Neural cell (in vitro differentiated cells): Measurements from ENCODE around the gene MXRA8. TPM values are rescaled to one million over a fixed set of nuclear protein-coding genes. Genes with fewer than 3 reads are reported as not detected.
"Not testable (repeated sequence)": the region's sequence is repeated elsewhere in the genome, so short reads cannot be mapped to it uniquely, and the experiment has no call there.

Experiments
- H2AFZ ChIP-seq: fragments of 200-600, 300-800 bp; sonication (generic), shearing (Covaris generic); 2 replicates; pipeline ENCODE4 v1.6.0; 2014; ENCODE audit warnings: low read depth, mild to moderate bottlenecking, antibody characterized with exemption, low read length, moderate library complexity
- H3F3A ChIP-seq: fragments of 200-600 bp; shearing (Covaris generic); 2 replicates; pipeline ENCODE4 v1.6.1; 2016; ENCODE audit warnings: mild to moderate bottlenecking, moderate library complexity, mixed read lengths, antibody characterized with exemption, low read length; ENCODE audit not compliant: insufficient read depth, poor library complexity, severe bottlenecking
- H3K27ac ChIP-seq: fragments of 200-600, 300-800 bp; sonication (generic), shearing (Covaris generic); 2 replicates; pipeline ENCODE4 v1.5.1; 2014; ENCODE audit warnings: mild to moderate bottlenecking, low read length, moderate library complexity
- H3K27me3 ChIP-seq: fragments of 300-800, 200-600 bp; sonication (generic), shearing (Covaris generic); 2 replicates; pipeline ENCODE4 v1.6.0; 2014; ENCODE audit warnings: mild to moderate bottlenecking, low read depth, low read length, moderate library complexity; ENCODE audit not compliant: insufficient read depth
- H3K36me3 ChIP-seq: fragments of 300-800, 200-600 bp; sonication (generic), shearing (Covaris generic); 2 replicates; pipeline ENCODE4 v1.5.1; 2014; ENCODE audit warnings: mild to moderate bottlenecking, antibody characterized with exemption, low read length, moderate library complexity; ENCODE audit not compliant: insufficient read depth
- H3K4me2 ChIP-seq: fragments of 300-800, 200-600 bp; sonication (generic), shearing (Covaris generic); 2 replicates; pipeline ENCODE4 v1.6.0; 2014; ENCODE audit warnings: mild to moderate bottlenecking, low read length
- H3K4me3 ChIP-seq: fragments of 300-800, 200-600 bp; sonication (generic), shearing (Covaris generic); 2 replicates; pipeline ENCODE4 v1.5.1; 2014; ENCODE audit warnings: mild to moderate bottlenecking, low read length, moderate library complexity
- H3K79me2 ChIP-seq: fragments of 200-600 bp; shearing (Covaris generic); replicated peaks from 2 replicates; pipeline ENCODE4 v1.6.0; 2014; ENCODE audit warnings: mild to moderate bottlenecking, low read length, moderate library complexity; ENCODE audit not compliant: insufficient read depth
- H3K9ac ChIP-seq: fragments of 300-800, 200-600 bp; sonication (generic), shearing (Covaris generic); 2 replicates; pipeline ENCODE4 v1.6.1; 2016; ENCODE audit warnings: mild to moderate bottlenecking, low read length, mixed read lengths
- H3K9me2 ChIP-seq: fragments of 200-600 bp; shearing (Covaris generic); 2 replicates; pipeline ENCODE4 v1.6.1; 2016; ENCODE audit warnings: mild to moderate bottlenecking, low read length, mixed read lengths; ENCODE audit not compliant: insufficient read depth
- H3K9me3 ChIP-seq: fragments of 200-600, 300-800 bp; sonication (generic), shearing (Covaris generic); 2 replicates; pipeline ENCODE4 v1.6.1; 2016; ENCODE audit warnings: mild to moderate bottlenecking, mixed run types, low read length, moderate library complexity, mixed read lengths
- H4K20me1 ChIP-seq: fragments of 200-600 bp; shearing (Covaris generic); 2 replicates; pipeline ENCODE4 v1.6.1; 2016; ENCODE audit warnings: mild to moderate bottlenecking, mixed run types; ENCODE audit not compliant: insufficient read depth
- EP300 ChIP-seq: fragments of 450-650 bp; conservative IDR thresholded peaks from 2 replicates; pipeline ENCODE4 v1.6.1; 2014; ENCODE audit warnings: antibody characterized with exemption, mild to moderate bottlenecking, moderate library complexity; ENCODE audit not compliant: poor library complexity, severe bottlenecking
- EZH2 ChIP-seq: fragments of 200-600, 300-800 bp; shearing (Covaris generic), sonication (generic); IDR thresholded peaks from 2 replicates; pipeline ENCODE4 v1.6.1; 2014; ENCODE audit warnings: antibody characterized with exemption, low read length, borderline replicate concordance, mild to moderate bottlenecking; ENCODE audit not compliant: insufficient read depth, poor library complexity, severe bottlenecking
- MXI1 ChIP-seq: fragments of 450-650 bp; conservative IDR thresholded peaks from 2 replicates; pipeline ENCODE4 v1.6.1; 2014; ENCODE audit warnings: antibody characterized with exemption, mild to moderate bottlenecking; ENCODE audit not compliant: poor library complexity, severe bottlenecking
- POLR2AphosphoS5 ChIP-seq: IDR thresholded peaks from 2 replicates; pipeline ENCODE4 v1.6.1; 2012
- RAD21 ChIP-seq: fragments of 450-650 bp; conservative IDR thresholded peaks from 2 replicates; pipeline ENCODE4 v1.6.1; 2014; ENCODE audit warnings: antibody characterized with exemption, mild to moderate bottlenecking, moderate library complexity
- SMC3 ChIP-seq: fragments of 450-650 bp; conservative IDR thresholded peaks from 2 replicates; pipeline ENCODE4 v1.6.1; 2014; ENCODE audit warnings: antibody characterized with exemption, mild to moderate bottlenecking, moderate library complexity; ENCODE audit not compliant: poor library complexity
- TAF1 ChIP-seq: IDR thresholded peaks from 2 replicates; pipeline ENCODE4 v1.6.1; 2012; ENCODE audit warnings: low read depth
- polyA plus RNA-seq: library from polyadenylated mRNA; depleted of rRNA; stranded (reverse); fragments of >200 nt; gene quantifications from 2 replicates; pipeline ENCODE4 v1.2.3, GENCODE V29; 2014
- TF ChIP-seq, protein P1 (sequence below): IDR thresholded peaks from 2 replicates; pipeline ENCODE4 v1.6.1; 2012; ENCODE audit warnings: borderline replicate concordance
- TF ChIP-seq, protein P2 (sequence below): fragments of 450-650 bp; IDR thresholded peaks from 2 replicates; pipeline ENCODE4 v1.5.1; 2014; ENCODE audit warnings: antibody characterized with exemption, mild to moderate bottlenecking, moderate library complexity; ENCODE audit not compliant: poor library complexity, severe bottlenecking

Gene MXRA8
- polyA plus RNA-seq, 1 donor from 2014 or later = 1.7 TPM

DNA sequence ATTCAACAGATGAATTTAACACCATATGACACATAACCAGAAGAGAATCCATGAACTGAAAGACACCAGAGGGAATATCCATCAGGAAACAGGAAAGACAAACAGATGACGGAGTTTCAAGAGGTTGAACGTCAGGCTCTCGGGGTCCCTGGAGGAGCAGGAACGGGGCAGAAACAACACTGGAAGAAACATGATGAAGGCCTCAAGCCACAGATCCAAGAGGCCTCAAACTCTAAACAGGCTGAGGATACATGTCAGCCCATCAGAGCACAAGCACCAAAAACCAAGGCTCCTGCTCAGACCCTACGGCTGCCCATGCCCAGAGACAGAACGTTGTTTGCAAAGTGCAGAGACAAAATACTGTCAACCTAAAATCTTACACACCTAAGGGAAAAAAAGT lies 40.9 kb downstream of the MXRA8 start:
- Histone ChIP-seq H3K36me3 (no peaks in the 10 kb centered on the region), H3K4me3 (no peak overlapping the region), H3K4me2 (no peak overlapping the region), H3F3A (no peaks in the 10 kb centered on the region), H3K9me3 (no peaks in the 10 kb centered on the region), H2AFZ (no peak overlapping the region), H4K20me1 (peaks cover 16% of the 10 kb centered on the region), H3K9me2 (no peaks in the 10 kb centered on the region), H3K27ac (no peak overlapping the region), H3K79me2 (peaks cover 7% of the 10 kb centered on the region), H3K9ac (no peak overlapping the region), H3K27me3 (no peaks in the 10 kb centered on the region)
- no peak for TF ChIP-seq POLR2AphosphoS5
- TF ChIP-seq, protein P1, sequence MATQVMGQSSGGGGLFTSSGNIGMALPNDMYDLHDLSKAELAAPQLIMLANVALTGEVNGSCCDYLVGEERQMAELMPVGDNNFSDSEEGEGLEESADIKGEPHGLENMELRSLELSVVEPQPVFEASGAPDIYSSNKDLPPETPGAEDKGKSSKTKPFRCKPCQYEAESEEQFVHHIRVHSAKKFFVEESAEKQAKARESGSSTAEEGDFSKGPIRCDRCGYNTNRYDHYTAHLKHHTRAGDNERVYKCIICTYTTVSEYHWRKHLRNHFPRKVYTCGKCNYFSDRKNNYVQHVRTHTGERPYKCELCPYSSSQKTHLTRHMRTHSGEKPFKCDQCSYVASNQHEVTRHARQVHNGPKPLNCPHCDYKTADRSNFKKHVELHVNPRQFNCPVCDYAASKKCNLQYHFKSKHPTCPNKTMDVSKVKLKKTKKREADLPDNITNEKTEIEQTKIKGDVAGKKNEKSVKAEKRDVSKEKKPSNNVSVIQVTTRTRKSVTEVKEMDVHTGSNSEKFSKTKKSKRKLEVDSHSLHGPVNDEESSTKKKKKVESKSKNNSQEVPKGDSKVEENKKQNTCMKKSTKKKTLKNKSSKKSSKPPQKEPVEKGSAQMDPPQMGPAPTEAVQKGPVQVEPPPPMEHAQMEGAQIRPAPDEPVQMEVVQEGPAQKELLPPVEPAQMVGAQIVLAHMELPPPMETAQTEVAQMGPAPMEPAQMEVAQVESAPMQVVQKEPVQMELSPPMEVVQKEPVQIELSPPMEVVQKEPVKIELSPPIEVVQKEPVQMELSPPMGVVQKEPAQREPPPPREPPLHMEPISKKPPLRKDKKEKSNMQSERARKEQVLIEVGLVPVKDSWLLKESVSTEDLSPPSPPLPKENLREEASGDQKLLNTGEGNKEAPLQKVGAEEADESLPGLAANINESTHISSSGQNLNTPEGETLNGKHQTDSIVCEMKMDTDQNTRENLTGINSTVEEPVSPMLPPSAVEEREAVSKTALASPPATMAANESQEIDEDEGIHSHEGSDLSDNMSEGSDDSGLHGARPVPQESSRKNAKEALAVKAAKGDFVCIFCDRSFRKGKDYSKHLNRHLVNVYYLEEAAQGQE = no peak
- TF ChIP-seq RAD21 = no peak
- TF ChIP-seq EZH2 = no peak
- TF ChIP-seq MXI1 = no peak
- TF ChIP-seq TAF1 = no peak
- no peak for TF ChIP-seq SMC3
- TF ChIP-seq, protein P2, sequence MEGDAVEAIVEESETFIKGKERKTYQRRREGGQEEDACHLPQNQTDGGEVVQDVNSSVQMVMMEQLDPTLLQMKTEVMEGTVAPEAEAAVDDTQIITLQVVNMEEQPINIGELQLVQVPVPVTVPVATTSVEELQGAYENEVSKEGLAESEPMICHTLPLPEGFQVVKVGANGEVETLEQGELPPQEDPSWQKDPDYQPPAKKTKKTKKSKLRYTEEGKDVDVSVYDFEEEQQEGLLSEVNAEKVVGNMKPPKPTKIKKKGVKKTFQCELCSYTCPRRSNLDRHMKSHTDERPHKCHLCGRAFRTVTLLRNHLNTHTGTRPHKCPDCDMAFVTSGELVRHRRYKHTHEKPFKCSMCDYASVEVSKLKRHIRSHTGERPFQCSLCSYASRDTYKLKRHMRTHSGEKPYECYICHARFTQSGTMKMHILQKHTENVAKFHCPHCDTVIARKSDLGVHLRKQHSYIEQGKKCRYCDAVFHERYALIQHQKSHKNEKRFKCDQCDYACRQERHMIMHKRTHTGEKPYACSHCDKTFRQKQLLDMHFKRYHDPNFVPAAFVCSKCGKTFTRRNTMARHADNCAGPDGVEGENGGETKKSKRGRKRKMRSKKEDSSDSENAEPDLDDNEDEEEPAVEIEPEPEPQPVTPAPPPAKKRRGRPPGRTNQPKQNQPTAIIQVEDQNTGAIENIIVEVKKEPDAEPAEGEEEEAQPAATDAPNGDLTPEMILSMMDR = no peak
- no peak for TF ChIP-seq EP300

DNA sequence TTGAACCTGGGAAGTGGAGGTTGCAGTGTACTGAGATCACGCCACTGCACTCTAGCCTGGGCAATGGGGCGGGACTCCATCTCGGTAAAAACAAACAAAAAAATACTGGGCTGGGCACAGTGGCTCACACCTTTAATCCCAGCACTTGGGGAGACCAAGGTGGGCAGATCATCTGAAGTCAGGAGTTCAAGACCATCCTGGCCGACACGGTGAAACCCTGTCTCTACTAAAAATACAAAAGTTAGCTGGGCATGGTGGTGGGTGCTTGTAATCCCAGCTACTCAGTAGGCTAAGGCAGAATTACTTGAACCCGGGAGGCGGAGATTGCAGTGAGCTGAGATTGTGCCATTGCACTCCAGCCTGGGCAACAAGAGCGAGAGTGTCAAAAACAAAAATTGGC lies 42.2 kb downstream of the MXRA8 start:
- H3K27me3 ChIP-seq, H2AFZ ChIP-seq, H3K36me3 ChIP-seq, H3K9me3 ChIP-seq, H3K4me3 ChIP-seq, H3K4me2 ChIP-seq, H3F3A ChIP-seq, H3K9me2 ChIP-seq, H3K79me2 ChIP-seq, H3K9ac ChIP-seq, H3K27ac ChIP-seq: not testable (repeated sequence)
- H4K20me1 ChIP-seq = peaks cover 11% of the 10 kb centered on the region

DNA sequence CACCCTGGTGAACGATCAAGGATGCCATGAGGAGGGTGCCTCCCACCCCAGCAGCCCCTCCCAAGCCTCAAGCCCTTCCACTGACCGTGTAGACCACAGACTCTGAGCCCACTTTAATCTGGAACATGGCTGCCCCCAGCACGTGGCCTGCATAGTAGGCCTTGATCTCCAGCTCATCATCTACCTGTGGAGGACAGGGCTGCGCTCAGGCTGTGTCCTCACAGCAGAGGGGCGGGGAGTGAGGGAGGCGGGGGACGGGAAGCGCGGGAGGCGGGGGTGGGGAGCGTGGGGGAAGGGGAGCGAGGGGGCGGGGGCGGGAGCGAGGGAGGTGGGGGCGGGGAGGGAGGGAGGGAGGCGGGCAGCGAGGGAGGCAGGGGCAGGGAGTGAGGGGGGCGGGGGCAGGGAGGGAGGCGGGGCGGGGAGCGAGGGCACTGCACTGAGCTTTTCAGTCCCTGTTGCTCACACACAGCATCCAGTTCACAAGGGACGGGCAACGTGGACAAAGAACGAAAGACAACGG lies 42.9 kb downstream of the MXRA8 start:
- no peaks in the 10 kb centered on the region for H3K9me3 ChIP-seq
- no peak overlapping the region for H3K4me3 ChIP-seq
- H3F3A ChIP-seq = no peaks in the 10 kb centered on the region
- H3K36me3 ChIP-seq = no peaks in the 10 kb centered on the region
- no peaks in the 10 kb centered on the region for H3K79me2 ChIP-seq
- TF ChIP-seq, protein P1 = no peak
- TF ChIP-seq POLR2AphosphoS5 = no peak
- TF ChIP-seq MXI1 = no peak
- no peak for TF ChIP-seq TAF1
- TF ChIP-seq EZH2 = no peak
- no peak for TF ChIP-seq RAD21
- TF ChIP-seq, protein P2 = no peak
- TF ChIP-seq SMC3 = no peak
- TF ChIP-seq EP300 = no peak
- no peaks in the 10 kb centered on the region for H3K9me2 ChIP-seq
- H3K27me3 ChIP-seq = no peaks in the 10 kb centered on the region
- no peak overlapping the region for H3K27ac ChIP-seq
- no peak overlapping the region for H3K4me2 ChIP-seq
- no peak overlapping the region for H3K9ac ChIP-seq
- H2AFZ ChIP-seq = no peak overlapping the region
- H4K20me1 ChIP-seq = peaks cover 5% of the 10 kb centered on the region
